NCI-H748 (cell line): ENCODE data around the gene CDC16.
A peak's percentile ranks its signal among the peaks of the same experiment; 100 is the strongest.
"Not testable (repeated sequence)": the region's sequence is repeated elsewhere in the genome, so short reads cannot be mapped to it uniquely, and the experiment has no call there.

Experiments used
- DNase-seq: peaks from one replicate; lab custom pipeline; 2025; ENCODE audit not compliant: unreplicated experiment; lab: John Stamatoyannopoulos, UW

Gene CDC16

GRCh38 chr13:114234645-114235421, at the start of gene CDC16:
CDC16 (plus strand) TSS chr13:114234897; CDS start chr13:114235085, 188 bp downstream.
- peak; percentile 97 for DNase-seq

GRCh38 chr13:114185182-114185971, 49.3 kb upstream of the CDC16 start:
- DNase-seq = no peak

- DNase-seq = no peak
Measured at GRCh38 chr13:114194853-114195252, 39.8 kb upstream of the CDC16 start.

GRCh38 chr13:114196629-114197028, 38.1 kb upstream of the CDC16 start:
- no peak for DNase-seq

GRCh38 chr13:114198556-114198955, 36.1 kb upstream of the CDC16 start:
- no peak for DNase-seq

GRCh38 chr13:114199526-114199925, 35.2 kb upstream of the CDC16 start:
- not testable (repeated sequence) for DNase-seq

- no peak for DNase-seq
Measured at GRCh38 chr13:114199954-114200353, 34.7 kb upstream of the CDC16 start.

GRCh38 chr13:114200399-114200911, 34.2 kb upstream of the CDC16 start:
- DNase-seq = no peak

- no peak for DNase-seq
Measured at GRCh38 chr13:114202581-114202980, 32.1 kb upstream of the CDC16 start.

GRCh38 chr13:114203536-114203935, 31.2 kb upstream of the CDC16 start:
- DNase-seq = no peak

GRCh38 chr13:114204894-114205293, 29.8 kb upstream of the CDC16 start:
- no peak for DNase-seq

GRCh38 chr13:114208134-114208533, 26.6 kb upstream of the CDC16 start:
- DNase-seq = no peak

GRCh38 chr13:114211446-114212157, 23.1 kb upstream of the CDC16 start:
- DNase-seq = peak; percentile 51

GRCh38 chr13:114212158-114212495, 22.6 kb upstream of the CDC16 start:
- no peak for DNase-seq

- no peak for DNase-seq
Measured at GRCh38 chr13:114213980-114214379, 20.7 kb upstream of the CDC16 start.

GRCh38 chr13:114219392-114219791, 15.3 kb upstream of the CDC16 start:
- DNase-seq = no peak

- no peak for DNase-seq
Measured at GRCh38 chr13:114222461-114222968, 12.2 kb upstream of the CDC16 start.

GRCh38 chr13:114224201-114224600, 10.5 kb upstream of the CDC16 start:
- no peak for DNase-seq

GRCh38 chr13:114225610-114226009, 9.1 kb upstream of the CDC16 start:
- no peak for DNase-seq

- no peak for DNase-seq
Measured at GRCh38 chr13:114226088-114226487, 8.6 kb upstream of the CDC16 start.

GRCh38 chr13:114226699-114227323, 7.9 kb upstream of the CDC16 start:
- peak; percentile 82 for DNase-seq
